HG02798 (cell line): ENCODE measurements around the gene NLK.
"Not testable (repeated sequence)": the region's sequence is repeated elsewhere in the genome, so short reads cannot be mapped to it uniquely, and the experiment has no call there.

Source experiments
- ATAC-seq: cut with Tn5 transposase; IDR thresholded peaks from one replicate; pipeline ENCODE4 v1.9.1; 2021; ENCODE audit warnings: mild to moderate bottlenecking; ENCODE audit not compliant: unreplicated experiment, poor library complexity

The NLK gene

GRCh38 chr17:28185658-28186057, 143.2 kb downstream of the NLK start:
- ATAC-seq = no peak

DNA sequence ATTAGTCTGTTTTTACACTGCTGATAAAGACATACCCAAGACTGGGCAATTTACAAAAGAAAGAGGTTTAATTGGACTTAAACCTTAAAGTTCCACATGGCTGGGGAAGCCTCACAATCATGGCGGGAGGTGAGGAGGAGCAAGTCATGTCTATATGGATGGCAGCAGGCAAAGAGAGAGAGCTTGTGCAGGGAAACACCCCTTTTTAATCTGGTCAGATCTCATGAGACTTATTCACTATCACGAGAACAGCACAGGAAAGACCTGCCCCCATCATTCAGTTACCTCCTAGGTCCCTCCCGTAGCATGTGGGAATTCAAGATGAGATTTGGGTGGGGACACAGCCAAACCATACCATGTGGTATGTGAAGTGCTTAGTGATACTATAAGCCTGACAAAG, 144.0 kb downstream of the NLK start:
- not testable (repeated sequence) for ATAC-seq

GRCh38 chr17:28187931-28188330, 145.5 kb downstream of the NLK start:
- ATAC-seq = no peak

DNA sequence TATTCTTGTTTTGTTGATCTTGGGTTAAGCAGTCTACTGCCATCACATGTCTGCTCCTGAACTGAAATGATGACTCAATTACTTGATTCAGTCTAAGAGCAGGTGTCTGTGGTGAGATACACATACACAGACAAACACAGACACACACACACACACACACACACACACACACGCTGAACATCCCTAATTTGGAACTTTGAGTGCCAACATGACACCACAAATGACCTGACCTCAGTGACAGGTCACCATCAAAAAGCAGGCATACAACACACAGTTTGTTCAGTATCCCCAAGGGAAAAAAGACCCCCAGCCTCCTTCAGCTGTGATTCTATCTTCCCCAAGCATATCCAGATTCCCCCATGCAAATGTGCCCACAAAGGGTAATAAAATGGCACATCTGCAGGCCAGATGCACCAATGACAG, 146.4 kb downstream of the NLK start:
- ATAC-seq = no peak

- no peak for ATAC-seq
Observed at GRCh38 chr17:28189667-28190066, 147.2 kb downstream of the NLK start.

- no peak for ATAC-seq
Observed at GRCh38 chr17:28191018-28191417, 148.5 kb downstream of the NLK start.

- no peak for ATAC-seq
Observed at GRCh38 chr17:28193241-28193640, 150.8 kb downstream of the NLK start.

DNA sequence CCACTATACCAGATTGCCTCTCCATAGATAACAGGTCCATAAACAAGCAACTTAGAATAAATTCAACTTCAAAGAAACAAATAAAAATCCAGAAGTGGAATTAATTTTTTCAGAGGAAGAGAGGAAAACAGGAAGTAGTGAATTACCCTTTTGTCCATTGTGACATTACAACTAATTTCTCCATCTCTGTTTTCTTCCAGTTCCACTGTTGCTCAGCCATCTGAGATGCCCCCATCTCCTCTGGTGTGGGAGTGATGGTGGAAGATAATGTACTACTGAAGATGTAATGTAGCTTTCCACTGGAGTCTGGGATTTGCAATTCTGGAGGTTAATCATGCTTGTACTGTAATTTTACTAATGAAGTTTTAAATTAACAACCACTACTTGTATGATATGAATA, 151.9 kb downstream of the NLK start:
- ATAC-seq = no peak

- ATAC-seq = no peak
Observed at GRCh38 chr17:28196636-28197035, 154.2 kb downstream of the NLK start.

GRCh38 chr17:28199115-28199514, 156.6 kb downstream of the NLK start:
- ATAC-seq = no peak

DNA sequence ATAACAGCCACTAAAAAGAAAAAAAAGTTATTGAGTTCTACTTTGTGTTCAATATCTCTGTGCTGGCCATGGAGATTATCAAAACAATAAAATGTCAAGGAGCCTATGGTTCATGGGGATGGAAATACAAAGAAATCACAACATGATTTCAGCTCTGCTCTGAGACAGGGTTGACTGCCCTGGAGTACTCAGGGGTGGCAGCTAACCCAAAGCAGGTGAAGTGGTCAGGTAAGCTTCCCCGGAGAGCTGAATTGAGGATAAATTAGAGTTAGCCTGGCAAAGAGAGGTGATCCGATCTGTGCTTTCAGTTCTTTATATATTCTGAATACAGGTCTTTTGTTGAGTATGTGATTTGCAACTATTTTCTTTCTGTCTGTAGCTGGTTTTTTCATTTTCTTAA, 157.3 kb downstream of the NLK start:
- ATAC-seq = no peak

DNA sequence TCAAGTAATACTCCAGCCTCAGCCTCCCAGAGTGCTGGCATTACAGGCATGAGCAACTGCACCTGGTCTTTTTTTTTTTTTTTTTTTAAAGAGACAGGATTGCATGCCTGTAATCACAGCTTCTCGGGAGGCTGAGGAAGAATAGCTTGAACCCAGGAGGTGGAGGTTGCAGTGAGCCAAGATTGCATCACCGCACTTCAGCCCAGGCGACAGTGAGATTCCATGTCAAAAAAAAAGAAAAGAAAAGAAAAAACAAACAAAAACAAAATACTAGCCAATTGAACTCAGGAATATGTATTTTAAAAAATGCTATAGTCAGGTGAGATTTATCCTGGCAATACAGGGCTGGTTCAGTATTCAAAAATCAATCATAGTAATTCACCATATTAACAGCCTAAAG, 158.8 kb downstream of the NLK start:
- ATAC-seq = no peak

GRCh38 chr17:28204244-28204643, 161.8 kb downstream of the NLK start:
- ATAC-seq = no peak

DNA sequence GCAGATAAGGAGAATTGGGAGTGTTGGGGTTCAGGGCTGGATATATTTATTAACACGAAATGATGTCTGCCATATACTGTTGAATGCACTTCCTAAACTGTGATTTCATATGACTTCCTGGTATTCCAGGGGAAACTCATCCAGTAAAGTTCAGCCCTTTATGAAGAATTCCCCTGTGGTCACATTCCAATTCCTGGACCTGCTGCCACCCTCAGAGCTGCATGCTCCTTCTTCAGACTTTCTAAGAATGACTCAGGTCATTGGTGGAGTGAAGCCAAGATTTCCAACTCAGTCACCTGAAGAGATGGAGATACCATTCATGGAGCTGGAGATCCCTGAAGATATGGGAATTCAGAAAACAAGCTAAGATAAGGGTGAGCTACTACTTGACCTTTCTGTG, 162.3 kb downstream of the NLK start:
- no peak for ATAC-seq

- ATAC-seq = no peak
Observed at GRCh38 chr17:28206292-28206691, 163.8 kb downstream of the NLK start.

DNA sequence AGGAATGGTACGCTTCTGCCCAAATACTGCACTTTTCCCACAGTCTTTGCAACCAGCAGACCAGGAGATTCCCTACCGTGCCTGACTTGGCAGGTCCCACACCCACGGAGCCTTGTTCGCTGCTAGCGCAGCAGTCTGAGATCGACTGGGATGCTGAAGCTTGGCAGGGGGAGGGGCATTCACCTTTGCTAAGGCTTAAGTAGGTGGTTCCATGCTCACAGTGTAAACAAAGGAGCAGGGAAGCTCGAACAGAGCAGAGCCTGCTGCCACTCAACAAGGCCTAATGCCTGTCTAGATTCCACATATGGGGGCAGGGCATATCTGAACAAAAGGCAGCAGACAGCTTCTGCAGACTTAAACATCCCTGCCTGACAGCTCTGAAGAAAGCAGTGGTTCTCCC, 169.3 kb downstream of the NLK start:
- no peak for ATAC-seq

DNA sequence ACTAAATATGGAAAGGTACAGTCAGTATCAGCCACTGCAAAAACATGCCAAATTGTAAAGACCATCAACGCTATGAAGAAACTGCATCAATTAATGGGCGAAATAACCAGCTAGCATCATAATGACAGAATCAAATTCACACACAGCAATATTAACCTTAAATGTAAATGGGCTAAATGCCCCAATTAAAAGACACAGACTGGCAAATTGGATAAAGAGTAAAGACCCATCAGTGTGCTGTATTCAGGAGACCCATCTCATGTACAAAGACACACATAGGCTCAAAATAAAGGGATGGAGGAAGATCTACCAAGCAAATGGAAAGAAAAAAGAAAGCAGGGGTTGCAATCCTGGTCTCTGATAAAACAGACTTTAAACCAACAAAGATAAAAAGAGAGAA, 171.1 kb downstream of the NLK start:
- ATAC-seq = not testable (repeated sequence)

GRCh38 chr17:28216052-28216451, 173.6 kb downstream of the NLK start:
- ATAC-seq = no peak

- no peak for ATAC-seq
Observed at GRCh38 chr17:28216528-28216927, 174.1 kb downstream of the NLK start.

- no peak for ATAC-seq
Observed at GRCh38 chr17:28219771-28220170, 177.3 kb downstream of the NLK start.

DNA sequence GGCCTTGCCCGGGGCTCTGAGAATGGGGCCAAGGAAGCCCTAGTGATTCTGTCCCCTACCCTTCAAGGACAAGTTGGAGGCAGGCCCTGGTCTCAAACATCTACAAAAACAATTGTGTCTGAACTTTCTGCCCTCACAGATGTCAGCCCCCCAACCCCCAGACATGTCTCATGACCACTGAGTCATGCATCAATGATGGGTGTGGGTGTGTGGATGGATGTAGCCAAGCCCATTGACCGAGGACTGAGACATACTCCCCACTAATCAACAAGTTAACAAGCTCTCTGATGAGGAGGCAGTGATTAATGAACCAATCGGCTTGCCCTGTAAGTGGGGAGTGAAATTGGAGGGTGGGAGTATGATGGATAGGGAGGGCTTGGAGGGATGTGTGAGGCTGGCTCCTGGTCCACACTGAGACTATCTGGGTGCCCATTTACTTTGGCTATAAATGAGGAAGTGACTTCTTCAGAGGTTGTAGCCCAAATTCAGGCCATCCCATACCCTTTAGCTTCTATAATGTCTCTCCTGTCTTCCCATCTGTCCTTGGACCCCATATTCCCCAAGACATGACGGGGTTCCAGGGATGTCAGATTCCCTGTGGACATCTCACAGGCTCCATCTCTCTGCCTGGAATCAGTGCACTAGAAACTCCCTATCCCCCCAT, 179.4 kb downstream of the NLK start:
- ATAC-seq = no peak

DNA sequence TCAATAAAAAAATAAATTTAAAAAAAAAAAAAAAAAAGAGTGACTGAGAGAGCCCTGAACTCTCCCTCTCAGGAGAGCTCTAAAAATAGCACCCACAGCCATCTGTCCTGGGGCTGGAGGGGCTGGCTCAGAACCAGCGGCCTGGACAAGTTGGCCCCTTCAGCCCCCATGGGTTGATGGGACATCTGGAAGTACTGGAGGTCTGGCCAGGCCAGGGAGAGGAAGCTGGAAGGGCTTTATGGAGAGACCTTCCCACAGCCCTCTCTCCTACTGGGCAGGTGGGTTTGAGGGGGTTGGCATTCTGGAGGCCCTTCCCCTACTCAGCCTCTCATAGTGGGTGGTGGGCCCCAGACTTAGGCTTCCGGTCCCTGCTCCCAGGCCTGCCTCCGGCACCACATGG, 182.8 kb downstream of the NLK start:
- ATAC-seq = no peak

DNA sequence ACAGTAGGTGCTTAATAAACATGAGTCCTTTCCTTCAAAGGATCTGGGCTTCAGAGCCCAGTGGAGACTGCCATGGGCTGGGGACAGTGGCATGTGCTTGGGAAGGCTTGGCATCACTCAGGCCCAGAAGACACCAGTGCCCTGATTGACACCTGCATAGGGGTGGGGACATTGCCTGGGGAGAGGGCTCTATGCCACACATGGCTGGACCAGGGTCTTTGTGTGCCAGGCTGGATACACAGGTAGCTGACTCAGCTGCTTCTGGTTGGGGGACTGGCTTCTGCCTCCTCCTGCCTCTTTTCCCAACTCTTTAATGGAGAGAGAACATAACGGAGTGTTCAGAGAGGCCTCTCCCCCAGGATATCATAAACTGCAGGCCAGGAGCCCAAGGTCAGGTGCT, 183.4 kb downstream of the NLK start:
- no peak for ATAC-seq
